ENCODE data around the gene ROBO1. TPM values are rescaled to one million over a fixed set of nuclear protein-coding genes. Genes with fewer than 3 reads are reported as not detected.
"Not testable (repeated sequence)": the region's sequence is repeated elsewhere in the genome, so short reads cannot be mapped to it uniquely, and the experiment has no call there.

The ROBO1 gene
- polyA plus RNA-seq, 3 donors = 86.9 to 107 (median 102) TPM

GRCh38 chr3:78701537-78701936, 1066.3 kb downstream of the ROBO1 start:
- no peak for DNase-seq

GRCh38 chr3:78698431-78698830, 1069.4 kb downstream of the ROBO1 start:
- DNase-seq = no peak

- DNase-seq = no peak
Observed at GRCh38 chr3:78697426-78697825, 1070.4 kb downstream of the ROBO1 start.

- no peak for DNase-seq
Observed at GRCh38 chr3:78690766-78691165, 1077.0 kb downstream of the ROBO1 start.

GRCh38 chr3:78689378-78689777, 1078.4 kb downstream of the ROBO1 start:
- DNase-seq = no peak

- no peak for DNase-seq
Observed at GRCh38 chr3:78687520-78687919, 1080.3 kb downstream of the ROBO1 start.

- DNase-seq = no peak
Observed at GRCh38 chr3:78683284-78683683, 1084.5 kb downstream of the ROBO1 start.

GRCh38 chr3:78675119-78675805, 1092.5 kb downstream of the ROBO1 start:
- DNase-seq = not testable (repeated sequence)

GRCh38 chr3:78670746-78671145, 1097.1 kb downstream of the ROBO1 start:
- DNase-seq = no peak

GRCh38 chr3:78670094-78670493, 1097.7 kb downstream of the ROBO1 start:
- no peak for DNase-seq

- DNase-seq = no peak
Observed at GRCh38 chr3:78668302-78668701, 1099.5 kb downstream of the ROBO1 start.

GRCh38 chr3:78666470-78666800, 1101.4 kb downstream of the ROBO1 start:
- DNase-seq = no peak

GRCh38 chr3:78665776-78666469, 1101.9 kb downstream of the ROBO1 start:
- DNase-seq = no peak

- DNase-seq = no peak
Observed at GRCh38 chr3:78665101-78665500, 1102.7 kb downstream of the ROBO1 start.

GRCh38 chr3:78660957-78661356, 1106.8 kb downstream of the ROBO1 start:
- no peak for DNase-seq

GRCh38 chr3:78659386-78659987, 1108.3 kb downstream of the ROBO1 start:
- DNase-seq = peak; percentile 43

- no peak for DNase-seq
Observed at GRCh38 chr3:78647726-78648125, 1120.1 kb downstream of the ROBO1 start.

GRCh38 chr3:78645628-78646310, 1122.0 kb downstream of the ROBO1 start:
- DNase-seq = peak; percentile 81

- DNase-seq = no peak
Observed at GRCh38 chr3:78644847-78645246, 1123.0 kb downstream of the ROBO1 start.

- DNase-seq = no peak
Observed at GRCh38 chr3:78642226-78643035, 1125.4 kb downstream of the ROBO1 start.

GRCh38 chr3:78641703-78642102, 1126.1 kb downstream of the ROBO1 start:
- no peak for DNase-seq

GRCh38 chr3:78634316-78634715, 1133.5 kb downstream of the ROBO1 start:
- no peak for DNase-seq

All from renal pelvis (tissue), 4 donors.